ENCODE results near the gene SDK1.

The SDK1 gene

DNA sequence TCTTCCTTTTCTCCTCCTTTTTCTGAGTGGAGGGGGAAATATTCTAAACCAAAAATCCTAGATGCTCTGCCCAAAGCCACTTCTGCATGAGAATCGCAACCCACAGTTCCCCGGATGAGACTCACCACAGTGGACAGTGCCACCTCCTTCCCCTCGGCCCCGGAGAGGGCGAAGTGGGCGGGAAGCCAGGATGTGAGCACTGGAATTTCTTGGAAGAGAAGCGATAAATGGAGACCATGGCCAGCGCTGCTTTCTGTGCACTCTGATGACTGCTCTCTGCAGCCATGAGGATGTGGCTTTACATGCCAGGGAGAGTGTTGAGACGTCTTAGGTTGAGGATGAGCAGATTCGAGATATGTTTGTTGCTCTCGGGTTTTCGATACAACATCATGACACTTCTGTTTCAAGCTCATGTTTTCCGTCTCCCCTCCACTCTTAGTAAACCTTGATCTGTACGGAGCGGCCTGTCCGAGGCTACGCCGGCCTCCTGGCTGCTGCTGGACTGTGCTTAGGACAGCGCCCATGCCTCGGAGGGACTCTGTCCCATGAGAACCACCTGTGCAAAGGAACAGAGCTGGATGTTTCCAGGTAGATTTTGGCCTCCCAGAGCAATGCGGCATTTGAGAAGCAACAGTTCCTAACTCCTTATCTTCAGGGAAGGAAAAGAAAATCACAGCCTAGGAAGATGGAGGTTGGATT is 966.4 kb downstream of the SDK1 start:
- DNase-seq = no peak

DNA sequence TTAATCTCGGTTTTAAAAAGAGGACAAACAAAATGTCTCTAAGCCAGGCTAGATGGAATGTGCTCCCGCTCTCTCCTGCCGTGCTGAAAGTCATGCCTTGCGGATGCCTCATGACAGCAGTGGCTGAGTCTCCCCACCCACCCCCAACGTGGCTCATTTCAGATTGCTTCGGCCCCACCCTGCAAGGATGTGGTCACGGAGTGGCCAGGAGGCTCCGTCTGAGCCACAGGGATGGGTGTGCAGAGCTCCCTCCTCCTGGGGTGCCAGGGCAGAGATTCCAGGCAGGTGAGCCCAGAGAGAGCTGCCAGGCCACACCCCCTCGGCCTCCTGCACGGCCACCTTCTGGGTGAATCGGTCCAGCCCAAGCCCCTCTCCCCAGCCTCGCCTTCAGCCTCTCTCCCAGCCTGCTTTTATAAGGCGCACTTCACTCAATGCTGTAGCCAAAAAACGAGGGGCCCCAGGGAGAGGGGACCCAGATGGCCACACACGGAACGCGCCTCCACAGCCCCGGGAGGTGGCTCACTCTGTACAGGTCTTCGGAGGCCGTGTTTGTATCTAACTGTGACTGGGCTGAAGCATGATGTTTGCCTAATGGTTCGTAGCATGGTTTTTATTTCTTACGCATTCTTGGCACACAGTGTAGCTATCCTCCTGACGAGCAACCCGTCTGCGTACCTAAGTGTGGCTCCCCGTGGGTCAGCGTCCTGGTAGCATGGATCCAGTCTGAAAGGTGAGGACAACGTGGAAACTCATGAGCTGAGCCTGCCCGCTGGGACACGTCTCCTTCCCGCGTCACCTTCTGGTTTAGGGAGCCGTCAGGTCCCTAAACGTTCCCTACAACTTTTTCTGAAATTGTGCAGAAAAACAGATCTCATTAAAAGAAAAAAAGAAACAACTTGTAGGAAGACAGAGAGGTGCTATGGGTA is 967.3 kb downstream of the SDK1 start:
- no peak for DNase-seq

DNA sequence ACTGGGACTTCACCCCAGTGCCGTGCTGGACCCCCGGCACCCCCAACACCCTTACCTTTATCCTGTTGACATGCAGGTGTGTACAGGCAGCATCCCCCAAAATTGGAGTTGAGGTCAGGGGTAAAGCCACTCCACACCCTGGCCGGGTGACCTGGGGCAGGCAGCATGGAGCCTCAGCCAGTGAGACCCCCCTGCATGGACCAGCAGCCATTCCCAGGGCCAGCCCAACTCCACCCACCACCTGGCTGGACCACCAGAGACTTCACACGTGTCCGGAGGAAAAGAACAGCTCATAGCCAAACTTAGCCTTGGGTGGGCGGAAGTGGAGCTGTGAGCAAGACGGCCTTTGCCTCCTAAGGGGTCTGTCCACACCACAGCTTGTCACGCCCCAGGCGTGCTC is 968.0 kb downstream of the SDK1 start:
- DNase-seq = no peak

DNA sequence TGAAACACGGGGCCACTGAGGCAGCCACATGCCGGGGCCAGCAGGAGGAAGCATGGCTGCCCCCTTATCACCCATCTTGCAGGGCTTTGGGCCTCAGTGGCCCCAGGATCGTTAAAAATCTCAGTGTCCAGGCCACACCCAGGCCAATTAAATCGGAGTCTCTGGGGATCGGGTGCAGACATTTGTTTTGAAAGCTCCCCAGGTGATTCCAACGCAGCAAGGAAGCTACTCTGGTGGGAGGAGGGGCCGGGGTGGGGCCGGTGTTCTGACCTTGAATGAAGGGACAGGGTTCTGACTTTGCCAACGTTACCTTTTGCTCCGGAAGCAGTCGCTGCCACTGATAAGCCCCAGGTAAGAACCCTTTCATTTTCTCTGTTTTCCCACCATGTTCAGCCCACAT is 968.7 kb downstream of the SDK1 start:
- no peak for DNase-seq

DNA sequence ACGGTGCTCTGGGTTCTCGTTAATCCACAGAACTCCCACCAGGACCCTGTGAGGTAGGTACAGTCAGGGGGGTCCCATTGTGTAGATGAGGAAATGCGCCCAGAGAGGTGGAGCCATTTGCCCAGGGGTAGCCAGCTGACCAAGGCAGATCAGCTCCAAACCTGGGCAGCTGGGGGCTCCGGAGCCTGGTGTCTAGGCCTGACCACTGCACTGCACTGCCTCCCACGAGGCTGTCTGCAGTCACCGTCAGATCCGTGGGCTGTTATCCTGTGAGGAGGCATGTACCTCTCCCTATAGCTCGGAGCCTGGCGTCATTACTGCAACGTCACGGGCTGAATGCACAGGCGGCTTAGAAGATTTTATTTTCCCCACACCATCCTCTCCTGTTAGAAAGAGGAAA is 969.2 kb downstream of the SDK1 start:
- DNase-seq = no peak

DNA sequence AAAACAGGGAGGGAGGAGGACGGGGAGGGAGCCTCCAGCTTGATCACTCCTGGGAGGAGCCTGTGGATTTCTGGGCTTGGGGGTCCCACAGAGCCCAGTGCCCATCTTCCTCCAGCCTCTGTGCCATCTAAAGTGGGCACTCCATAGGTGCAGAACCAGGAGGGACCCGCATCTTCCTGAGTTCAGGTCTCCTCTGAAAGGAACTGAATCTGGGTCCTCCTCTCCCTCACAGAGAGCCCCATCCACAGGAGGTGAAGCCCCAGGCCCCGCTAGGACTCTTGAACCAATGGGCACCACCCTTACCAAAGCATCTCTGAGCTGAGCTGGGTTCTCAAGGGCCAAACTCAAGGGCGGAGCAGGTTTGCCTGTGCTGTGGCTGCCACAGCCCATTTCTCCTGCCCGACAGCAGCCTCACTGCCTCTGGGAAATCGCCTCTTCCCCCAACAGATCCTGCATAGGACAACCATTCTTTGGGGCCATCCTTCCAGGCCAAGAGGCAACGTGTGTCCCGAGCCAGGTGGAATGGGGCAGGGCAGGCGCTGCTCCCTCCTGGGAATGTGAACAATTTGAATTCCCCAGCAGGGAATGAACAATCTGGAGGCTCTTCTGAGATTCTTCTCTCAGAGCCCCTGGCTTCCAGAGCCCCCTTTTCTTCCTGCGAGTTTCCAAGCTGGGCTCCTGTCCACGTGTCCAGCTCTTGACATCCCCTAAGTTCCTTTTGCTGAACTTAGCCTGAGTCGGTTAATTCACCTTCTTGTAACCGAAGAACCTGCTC is 970.1 kb downstream of the SDK1 start:
- no peak for DNase-seq

DNA sequence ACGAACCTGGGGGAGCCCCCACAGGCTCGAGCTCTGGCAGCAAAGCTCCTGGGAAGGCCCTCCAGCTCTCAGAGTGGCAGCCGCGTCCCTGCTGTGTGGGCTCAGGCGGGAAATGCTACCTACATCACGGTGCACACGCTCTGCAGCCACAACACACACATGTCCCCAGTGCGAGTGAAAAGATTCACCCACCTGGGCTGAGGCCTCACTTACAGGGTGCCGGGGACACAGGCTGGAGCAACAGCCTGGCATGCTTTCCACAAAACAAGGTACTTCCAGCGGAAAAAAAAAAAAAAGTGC is 970.6 kb downstream of the SDK1 start:
- DNase-seq = no peak

DNA sequence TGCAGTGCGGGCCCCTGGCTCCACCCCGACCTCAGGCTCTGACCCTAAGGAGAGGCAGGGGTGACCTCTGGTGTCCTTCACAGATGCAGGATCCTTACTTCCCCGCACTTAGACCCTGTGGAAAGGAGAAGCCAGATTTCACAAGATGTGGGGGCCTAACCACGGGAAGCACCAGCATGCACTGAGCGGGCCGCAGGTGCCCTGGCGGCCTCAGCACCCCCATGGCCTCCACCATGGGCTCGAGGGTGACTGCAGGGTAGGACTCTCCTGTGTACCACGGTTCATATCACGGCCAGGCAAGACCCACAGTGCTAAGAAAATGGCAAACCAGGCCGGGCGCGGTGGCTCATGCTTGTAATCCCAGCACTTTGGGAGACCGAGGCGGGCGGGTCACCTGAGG is 971.1 kb downstream of the SDK1 start:
- no peak for DNase-seq

DNA sequence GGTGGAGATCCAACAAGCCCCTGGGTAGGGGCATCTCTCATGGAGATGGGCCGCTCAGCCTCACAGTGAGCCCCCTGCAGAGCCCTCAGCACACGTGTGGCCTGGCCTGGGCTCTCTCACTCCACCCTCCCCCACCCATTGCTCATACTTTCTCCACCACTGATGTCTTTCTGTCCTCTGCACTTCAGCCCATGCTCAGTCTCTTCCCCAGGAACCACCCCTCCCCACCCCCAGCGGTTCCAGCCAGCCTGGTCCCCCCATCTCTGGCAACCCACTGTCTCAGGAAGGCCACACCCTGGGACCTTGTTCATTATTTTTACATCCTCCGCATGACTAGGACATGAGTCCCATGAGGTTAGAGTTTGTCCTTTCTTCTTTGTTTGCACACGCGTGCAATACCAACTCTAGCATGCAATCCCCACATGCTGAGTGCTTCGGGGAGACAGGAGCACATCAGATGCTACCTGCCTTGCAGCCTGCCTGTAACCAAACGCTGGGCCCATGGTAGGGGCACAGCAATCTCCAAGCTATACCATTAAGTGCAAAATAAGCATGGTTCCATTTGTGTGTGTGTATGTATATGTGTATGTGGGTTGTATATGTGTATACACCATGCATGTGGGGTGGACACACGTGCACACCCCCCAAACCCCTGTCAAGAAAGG is 972.6 kb downstream of the SDK1 start:
- no peak for DNase-seq

DNA sequence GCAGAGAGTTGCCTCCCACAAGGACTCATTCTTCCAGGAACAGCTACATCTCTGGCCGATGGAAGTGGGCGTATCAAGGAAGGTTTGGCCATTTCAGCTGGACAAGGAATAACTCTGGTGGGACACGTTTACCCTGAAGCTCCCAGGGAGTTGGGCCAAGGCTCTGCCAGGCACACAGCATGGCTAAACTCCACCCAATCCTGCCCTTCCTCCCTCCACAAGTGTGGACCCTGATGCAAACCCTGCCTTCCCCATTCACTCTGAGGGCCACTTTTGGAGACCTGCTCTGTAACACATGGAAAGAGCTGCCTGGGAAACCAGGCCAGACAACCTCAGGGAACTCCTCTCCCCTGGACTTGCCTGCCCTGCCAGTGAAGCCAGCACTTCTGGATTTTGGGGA is 973.2 kb downstream of the SDK1 start:
- no peak for DNase-seq

DNA sequence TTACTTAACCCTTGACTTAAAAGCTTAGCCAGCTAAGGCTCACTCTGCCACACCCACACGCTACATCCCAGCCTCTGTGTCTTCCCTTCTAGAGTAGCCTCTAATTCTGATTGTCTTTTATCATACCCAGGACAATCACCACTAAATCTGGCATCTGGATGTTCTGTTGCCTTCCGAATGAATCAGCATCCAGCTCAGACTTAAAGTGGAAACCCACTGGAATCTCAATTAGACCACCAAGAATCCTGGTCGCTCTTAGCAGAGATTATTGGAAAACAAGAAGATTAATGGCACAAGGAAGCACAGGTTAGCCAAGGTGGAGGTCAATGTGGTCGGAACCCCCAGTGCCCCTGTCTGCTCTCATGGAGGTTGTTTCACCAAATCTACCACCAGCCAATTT is 976.9 kb downstream of the SDK1 start:
- no peak for DNase-seq

DNA sequence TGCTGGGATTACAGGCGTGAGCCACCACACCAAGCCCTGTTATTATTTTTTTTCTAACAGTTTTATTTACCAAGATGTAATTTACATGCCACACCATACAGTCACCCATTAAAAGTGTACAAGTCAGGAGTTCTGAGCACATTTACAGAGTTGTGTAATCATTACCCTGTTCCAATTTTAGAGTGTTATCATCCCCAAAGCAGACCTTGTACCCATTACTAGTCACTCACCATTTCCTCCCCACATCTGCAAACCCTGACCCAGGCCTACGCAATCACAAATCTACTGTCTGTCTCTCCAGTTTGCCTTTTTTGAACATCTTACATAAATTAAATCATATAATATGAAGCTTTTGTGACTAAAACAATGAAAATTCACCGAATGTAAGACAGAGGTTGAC is 978.2 kb downstream of the SDK1 start:
- no peak for DNase-seq

DNA sequence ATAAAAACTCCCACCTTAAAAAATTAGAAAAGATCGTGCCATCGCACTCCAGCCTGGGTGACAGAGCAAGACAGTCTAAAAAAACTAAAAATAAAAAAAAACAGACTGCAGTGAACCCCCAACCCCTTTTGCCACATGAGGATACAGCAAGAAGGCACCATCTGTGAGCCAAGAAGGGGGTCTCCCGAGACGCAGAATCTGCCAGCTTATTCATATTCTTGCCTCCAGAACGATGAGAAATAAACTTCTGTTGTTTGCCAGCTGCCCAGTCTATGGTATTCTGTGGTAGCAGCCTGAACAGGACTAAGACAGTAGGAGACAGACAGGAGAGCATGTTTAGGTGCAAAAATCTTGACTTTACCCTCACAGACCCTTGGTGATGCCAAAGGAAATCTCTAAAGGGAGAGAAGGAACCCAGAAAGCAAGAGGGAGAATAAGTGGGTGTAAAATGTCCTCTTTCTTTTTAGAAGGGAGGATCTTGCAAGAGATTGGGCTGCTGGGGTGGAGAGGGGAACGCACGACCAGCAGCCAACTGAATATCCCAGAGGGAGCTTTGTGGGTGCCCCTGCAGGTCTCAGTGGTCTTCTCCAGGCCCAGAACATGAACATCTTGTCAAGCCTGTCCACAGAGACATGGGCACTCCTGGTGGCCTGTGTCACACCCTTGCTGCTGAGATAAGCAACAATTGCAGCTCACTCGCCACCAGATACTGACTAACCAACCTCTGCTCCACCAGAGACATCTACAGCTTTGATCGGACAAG is 980.4 kb downstream of the SDK1 start:
- DNase-seq = no peak

DNA sequence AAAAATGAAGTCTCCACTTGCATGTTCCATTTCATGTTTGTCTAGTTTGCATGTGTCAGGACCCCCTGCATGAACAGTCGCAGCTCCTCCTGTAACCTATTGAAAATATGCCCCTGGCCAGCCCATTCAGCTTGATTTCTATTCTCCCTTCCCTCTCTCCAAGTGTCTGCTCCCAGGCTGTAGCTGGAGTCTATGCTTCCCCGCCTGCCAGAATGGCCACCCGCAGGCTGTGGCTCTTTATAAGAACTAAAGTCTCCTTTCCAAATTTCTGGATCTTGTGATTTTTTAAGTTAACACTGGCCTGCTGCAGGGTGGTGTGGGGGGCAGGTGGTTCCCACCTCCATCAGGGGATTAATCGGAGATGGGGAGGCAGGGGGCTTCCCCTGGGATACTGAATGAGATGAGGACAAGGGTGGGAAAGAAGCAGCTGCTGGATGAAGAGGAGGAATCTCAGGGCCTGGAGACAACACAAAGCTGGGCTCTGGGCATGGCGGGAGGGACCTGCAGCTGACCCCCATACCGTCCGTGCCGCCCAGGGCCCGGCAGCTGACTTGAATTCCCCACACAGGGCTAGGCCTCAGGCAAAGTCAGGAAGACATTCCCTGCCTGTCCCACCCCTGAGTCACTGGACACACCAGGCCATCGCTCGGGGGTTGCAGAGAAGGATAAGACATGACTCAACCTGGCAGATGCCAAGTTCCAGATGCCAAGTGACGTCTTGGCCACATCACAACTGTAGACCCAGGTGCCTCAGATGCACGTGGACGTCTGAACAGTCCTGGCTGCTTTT is 981.6 kb downstream of the SDK1 start:
- no peak for DNase-seq

DNA sequence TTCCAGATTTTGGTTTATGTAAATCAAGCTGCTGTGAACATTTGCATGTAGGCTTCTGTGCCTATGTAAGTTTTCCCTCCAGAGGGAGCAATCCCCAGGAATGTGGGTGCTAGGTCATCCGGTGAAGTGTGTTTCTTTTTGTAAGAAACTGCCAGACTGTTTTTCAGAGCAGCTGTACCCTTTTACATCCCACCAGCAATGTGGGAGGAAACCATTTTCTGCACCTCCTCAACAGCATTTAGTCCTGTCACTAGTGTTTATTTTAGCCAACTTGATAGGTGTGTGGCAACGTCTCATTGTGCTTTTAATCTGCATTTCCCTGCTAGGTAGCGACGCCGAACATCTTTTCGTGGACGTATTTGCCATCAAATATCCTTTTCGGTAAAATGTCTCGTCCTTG is 985.3 kb downstream of the SDK1 start:
- DNase-seq = no peak

DNA sequence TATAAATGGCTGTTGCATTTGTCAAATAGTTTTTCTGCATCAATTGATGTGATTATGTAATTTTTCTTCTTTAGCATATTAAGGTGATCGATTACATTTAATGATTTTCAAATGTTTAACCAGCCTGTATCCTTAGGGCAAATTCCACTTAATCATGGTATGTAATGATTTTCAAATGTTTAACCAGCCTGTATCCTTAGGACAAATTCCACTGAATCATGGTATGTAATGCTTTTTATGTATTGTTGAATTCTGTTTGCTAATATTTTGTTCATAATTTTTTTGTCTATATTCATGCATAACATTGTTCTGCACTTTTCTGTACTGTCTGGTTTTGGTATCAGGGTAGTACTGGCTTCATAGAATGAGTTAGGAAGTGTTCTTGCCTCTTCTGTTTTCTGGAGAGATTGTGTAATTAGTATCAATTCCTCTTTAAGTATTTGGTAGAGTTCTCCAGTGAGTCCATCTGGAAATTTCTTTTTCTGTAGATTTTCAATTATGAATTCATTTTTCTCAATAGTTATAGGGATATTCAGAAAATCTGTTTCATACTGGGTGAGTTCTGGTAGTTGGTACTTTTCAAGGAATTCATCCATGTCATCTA is 987.8 kb downstream of the SDK1 start:
- DNase-seq = no peak

DNA sequence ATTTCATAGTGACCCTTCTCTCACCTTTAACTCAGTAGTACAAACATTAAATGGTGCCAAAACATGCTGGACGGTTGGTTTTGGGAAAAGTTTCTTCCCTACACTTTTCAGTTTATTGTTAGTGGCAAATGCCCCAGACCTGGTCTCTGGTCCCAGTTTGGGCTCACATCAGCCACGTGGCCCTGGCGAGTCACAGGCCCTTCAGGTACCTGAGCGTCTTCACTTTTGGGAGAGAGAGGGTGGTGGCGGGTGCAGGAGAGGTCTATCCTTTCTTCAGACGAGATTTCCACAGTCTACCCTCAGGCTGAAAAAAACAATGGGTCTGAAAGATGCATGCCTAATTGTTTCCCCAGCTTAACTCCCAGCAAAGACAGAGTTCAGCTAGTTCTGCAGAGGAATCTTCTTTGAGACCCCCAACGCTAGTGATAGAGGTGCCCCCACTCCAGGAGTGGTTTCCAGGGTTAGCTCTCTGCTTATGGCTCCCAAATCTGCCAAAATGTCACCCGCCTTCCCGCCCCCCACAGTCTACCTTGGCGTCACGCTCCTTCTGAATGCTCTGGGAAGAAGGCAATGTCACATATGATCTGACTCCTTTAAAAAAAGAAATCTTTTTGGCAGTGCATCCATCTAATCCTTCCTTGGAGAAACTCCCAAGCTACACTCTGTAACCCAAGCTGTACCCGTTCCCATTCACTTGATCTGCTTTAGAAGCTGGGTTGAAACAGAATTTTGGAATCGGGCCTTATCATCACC is 996.3 kb downstream of the SDK1 start:
- DNase-seq = no peak

DNA sequence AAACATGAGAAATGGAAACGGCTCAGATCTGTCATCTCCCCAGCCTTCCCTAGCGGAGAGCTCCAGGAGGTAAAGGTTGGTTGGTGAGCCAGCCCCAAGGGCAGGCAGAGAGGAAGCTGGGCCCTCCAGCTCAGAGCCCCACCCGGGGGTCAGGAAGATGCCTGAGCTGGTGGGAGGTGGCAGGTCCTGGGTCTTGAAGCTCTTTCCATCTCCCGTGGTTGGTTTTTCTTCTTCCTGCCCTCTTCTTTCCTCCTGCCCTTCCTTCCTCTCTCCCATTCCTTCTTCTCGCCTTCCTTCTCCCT is 996.8 kb downstream of the SDK1 start:
- DNase-seq = no peak

DNA sequence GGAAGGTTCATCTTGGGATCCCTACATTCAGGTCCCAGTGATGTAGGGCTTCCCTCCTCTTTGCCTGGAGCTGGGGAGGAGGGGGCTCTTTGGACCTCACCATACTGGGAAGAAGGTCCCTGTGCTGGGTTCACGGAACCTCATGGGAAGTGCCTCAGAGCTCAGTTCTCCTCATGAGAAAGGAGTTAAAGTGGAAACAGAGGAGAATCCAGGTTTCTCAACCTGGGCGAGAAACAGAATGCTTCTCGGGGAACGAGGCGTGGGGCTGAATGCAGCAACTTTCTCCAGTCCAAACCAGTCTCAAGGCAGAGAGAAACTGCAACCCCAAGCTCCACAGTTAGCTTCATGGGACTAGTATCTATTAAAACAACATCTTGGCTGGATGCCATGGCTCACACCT is 998.4 kb downstream of the SDK1 start:
- DNase-seq = no peak

DNA sequence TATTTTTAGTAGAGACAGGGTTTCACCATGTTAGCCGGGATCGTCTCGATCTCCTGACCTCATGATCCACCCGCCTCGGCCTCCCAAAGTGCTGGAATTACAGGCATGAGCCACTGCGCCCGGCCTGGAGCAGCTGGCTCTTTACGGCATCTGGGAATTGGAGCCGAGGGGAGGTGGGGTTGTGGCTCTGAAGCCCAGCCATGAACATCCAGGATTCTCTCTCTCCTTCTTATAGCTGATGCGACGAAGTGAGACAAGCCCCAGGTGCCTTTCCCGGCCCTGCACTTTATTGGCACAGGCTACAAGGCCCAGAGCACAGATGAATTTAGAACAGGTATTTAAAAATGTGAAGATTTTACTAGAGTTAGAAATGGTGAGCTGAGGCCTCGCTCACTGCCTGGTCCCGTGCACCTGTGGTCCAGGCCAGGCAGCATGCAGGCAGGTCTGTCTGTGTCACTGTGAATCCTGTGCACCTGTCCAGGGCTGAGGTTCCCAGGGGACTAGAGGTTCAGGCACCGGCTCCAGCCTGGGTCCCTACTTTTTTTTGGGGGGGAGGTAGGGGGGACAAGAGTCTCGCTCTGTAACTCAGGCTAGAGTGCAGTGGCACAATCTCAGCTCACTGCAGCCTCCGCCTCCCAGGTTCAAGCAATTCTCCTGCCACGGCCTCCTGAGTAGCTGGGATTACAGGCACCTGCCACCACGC is 1001.3 kb downstream of the SDK1 start:
- no peak for DNase-seq
